HepG2 (cell line): Measurements from ENCODE around the gene PGPEP1. TPM values are rescaled to one million over a fixed set of nuclear protein-coding genes. Genes with fewer than 3 reads are reported as not detected.

Experiments
- ATAC-seq: fragments of 200-7000 bp; cut with Tn5 transposase; 3 replicates; pipeline ENCODE4 v1.9.1; 2020; ENCODE audit warnings: mild to moderate bottlenecking, moderate library complexity
- BruUV-seq: library from RNA; stranded (reverse); fragments of 400-500 nt; replicated peaks from 2 replicates; lab custom pipeline; 2021; lab: Mats Ljungman, UMichigan
- CTCF ChIA-PET: fragments of 300-600 bp; formaldehyde crosslinking; extraction: SDS; loops from one replicate; lab custom pipeline; 2021; ENCODE audit warnings: low total read pairs, inconsistent platforms, low intra/inter-chr PET ratio; lab: Yijun Ruan, JAX
- POLR2A ChIA-PET: fragments of 350-600 bp; sonication (Branson Sonifier 250); formaldehyde crosslinking; loops from one replicate; lab custom pipeline; 2020; ENCODE audit warnings: antibody characterized with exemption, inconsistent platforms; lab: Yijun Ruan, JAX
- DNase-seq: peaks from one replicate; pipeline ENCODE4 v3.0.0-alpha.2; 2015; ENCODE audit warnings: low spot score
- FAIRE-seq: peaks from 3 replicates; lab custom pipeline; 2011; peaks lifted over from hg19 to GRCh38; lab: Jason Lieb, UNC
- H2AFZ ChIP-seq: one replicate; pipeline ENCODE4 v1.6.1; 2011; ENCODE audit warnings: low read length, inconsistent platforms
- H3K27ac ChIP-seq: fragments of 300-600 bp; 3 replicates; pipeline ENCODE4 v1.8.0; 2011; ENCODE audit warnings: mixed run types, mild to moderate bottlenecking, mixed read lengths, low read length, inconsistent platforms; ENCODE audit not compliant: insufficient read depth; ENCODE audit errors: extremely low read length
- H3K27me3 ChIP-seq, 2 experiments: fragments of 200-600 bp in 1 of 2; 2 replicates in 1 of 2; 3 replicates in 1 of 2; pipeline versions ENCODE4 v1.6.0 to v1.8.0; 2011; ENCODE audit warnings: low read length in 2 of 2, mild to moderate bottlenecking in 2 of 2, moderate library complexity in 2 of 2, inconsistent platforms in 1 of 2; ENCODE audit not compliant: insufficient read depth in 2 of 2, control insufficient read depth in 1 of 2
- H3K36me3 ChIP-seq, 2 experiments: fragments of 200-600 bp in 1 of 2; replicated peaks in 1 of 2; 2 replicates in 1 of 2; 3 replicates in 1 of 2; pipeline versions ENCODE4 v1.5.1 to v1.8.0; 2011; ENCODE audit warnings: low read length in 2 of 2, inconsistent platforms in 1 of 2; ENCODE audit not compliant: insufficient read depth in 2 of 2, control insufficient read depth in 1 of 2
- H3K4me1 ChIP-seq: 2 replicates; pipeline ENCODE4 v1.5.1; 2012; ENCODE audit warnings: low read length, inconsistent platforms; ENCODE audit not compliant: insufficient read depth
- H3K4me2 ChIP-seq: 2 replicates; pipeline ENCODE4 v1.6.0; 2011; ENCODE audit warnings: low read depth, low read length, inconsistent platforms
- H3K4me3 ChIP-seq, 3 experiments: fragments of 200-600 bp in 1 of 3; sonication (generic), shearing (Covaris generic) in 1 of 3; replicated peaks in 1 of 3; 2 replicates each; pipeline ENCODE4 v1.5.1; 2011 to 2016; ENCODE audit warnings: low read length in 3 of 3, inconsistent platforms in 2 of 3, low read depth in 2 of 3, mild to moderate bottlenecking in 2 of 3, control low read depth in 1 of 3, mixed read lengths in 1 of 3; ENCODE audit not compliant: insufficient read depth in 1 of 3
- H3K79me2 ChIP-seq: one replicate; pipeline ENCODE4 v1.6.1; 2011; ENCODE audit warnings: low read length, inconsistent platforms; ENCODE audit not compliant: insufficient read depth
- H3K9ac ChIP-seq: 2 replicates; pipeline ENCODE4 v1.6.0; 2011; ENCODE audit warnings: mild to moderate bottlenecking, low read depth, low read length, inconsistent platforms; ENCODE audit not compliant: insufficient read depth
- H3K9me3 ChIP-seq: 2 replicates; pipeline ENCODE4 v1.5.1; 2012; ENCODE audit warnings: mild to moderate bottlenecking, low read length
- H4K20me1 ChIP-seq: 2 replicates; pipeline ENCODE4 v1.6.0; 2011; ENCODE audit warnings: inconsistent platforms, mild to moderate bottlenecking, low read length, moderate library complexity; ENCODE audit not compliant: insufficient read depth
- CEBPB ChIP-seq: IDR thresholded peaks from 2 replicates; pipeline ENCODE4 v1.6.1; 2011; ENCODE audit warnings: low read depth, low read length, improper control_type of control experiment, borderline replicate concordance
- CEBPG ChIP-seq: IDR thresholded peaks from 2 replicates; pipeline ENCODE4 v1.6.1; 2016
- DPF2 ChIP-seq: sonication (generic); formaldehyde crosslinking; IDR thresholded peaks from 2 replicates; pipeline ENCODE4 v1.4.0; 2020; ENCODE audit warnings: mild to moderate bottlenecking, low read depth, missing genetic modification reagents, borderline replicate concordance
- DRAP1 ChIP-seq: IDR thresholded peaks from 2 replicates; pipeline ENCODE4 v1.6.1; 2016; ENCODE audit warnings: missing genetic modification reagents, missing compliant biosample characterization
- FOXO1 ChIP-seq: sonication (generic); formaldehyde crosslinking; IDR thresholded peaks from 2 replicates; pipeline ENCODE4 v1.4.0; 2020; ENCODE audit warnings: missing genetic modification reagents
- HMGXB3 ChIP-seq: sonication (generic); formaldehyde crosslinking; IDR thresholded peaks from 2 replicates; pipeline ENCODE4 v1.4.0; 2020; ENCODE audit warnings: missing genetic modification reagents, borderline replicate concordance
- KLF16 ChIP-seq, 2 experiments: sonication (generic) in 1 of 2; formaldehyde crosslinking in 1 of 2; IDR thresholded peaks; 2 replicates each; pipeline versions ENCODE4 v1.6.1 to v1.8.0; 2016 to 2023; ENCODE audit warnings: missing genetic modification reagents in 2 of 2, missing compliant biosample characterization in 1 of 2
- NRL ChIP-seq: sonication (generic); formaldehyde crosslinking; IDR thresholded peaks from 2 replicates; pipeline ENCODE4 v1.5.0; 2020; ENCODE audit warnings: missing genetic modification reagents, mild to moderate bottlenecking, moderate library complexity, borderline replicate concordance
- RAD21 ChIP-seq: fragments of 450-650 bp; formaldehyde crosslinking; IDR thresholded peaks from 2 replicates; pipeline ENCODE4 v1.5.0; 2020; ENCODE audit warnings: mild to moderate bottlenecking
- SIX4 ChIP-seq: sonication (generic); formaldehyde crosslinking; IDR thresholded peaks from 2 replicates; pipeline ENCODE4 v1.4.0; 2020; ENCODE audit warnings: missing genetic modification reagents
- THAP7 ChIP-seq: sonication (generic); formaldehyde crosslinking; IDR thresholded peaks from 2 replicates; pipeline ENCODE4 v1.8.1; 2023; ENCODE audit warnings: mild to moderate bottlenecking, missing genetic modification reagents
- ZIK1 ChIP-seq: sonication (generic); formaldehyde crosslinking; IDR thresholded peaks from 2 replicates; pipeline ENCODE4 v1.5.0; 2020; ENCODE audit warnings: mild to moderate bottlenecking, low read depth, missing genetic modification reagents, borderline replicate concordance
- ZNF770 ChIP-seq: sonication (generic); formaldehyde crosslinking; IDR thresholded peaks from 2 replicates; pipeline ENCODE4 v1.5.0; 2020; ENCODE audit warnings: mild to moderate bottlenecking, missing genetic modification reagents
- ZNF850 ChIP-seq: sonication (generic); formaldehyde crosslinking; conservative IDR thresholded peaks from 2 replicates; pipeline ENCODE4 v1.9.0; 2021; ENCODE audit warnings: mild to moderate bottlenecking, missing genetic modification reagents
- WGBS: methylation state at CpG from one replicate; pipeline ENCODE4 v1.1.6; 2017; ENCODE audit warnings: low lambda C conversion rate; 5-methylcytosine and 5-hydroxymethylcytosine counted together
- in situ Hi-C: cut with HindIII; loops from 2 replicates; pipeline ENCODE4 v1.10.0; 2017; ENCODE audit warnings: low pct_unique_long_range_greater_than_20kb; ENCODE audit not compliant: extremely low pct_ligation_motif_present
- intact Hi-C: fragments of 100-400 bp; cut with micrococcal nuclease; formaldehyde crosslinking; loops from one replicate; pipeline ENCODE4 v1.10.0; 2022; ENCODE audit not compliant: unreplicated experiment
- polyA plus RNA-seq, 8 experiments: library from polyadenylated mRNA; depleted of rRNA in 3 of 8; stranded (reverse) in 7 of 8; unstranded in 1 of 8; fragments of >200 nt; fragmentation: Illumina TruSeq in 4 of 8; extraction: Trizol in 4 of 8; gene quantifications; 2 replicates each; pipeline versions ENCODE4 v1.2.1 to v1.2.3, GENCODE V29; 2011 to 2016; ENCODE audit warnings: low read depth in 4 of 8, missing spikeins in 1 of 8, mixed read lengths in 1 of 8; ENCODE audit not compliant: insufficient read depth in 1 of 8
- total RNA-seq, 5 experiments: library from RNA; depleted of rRNA; stranded (reverse); fragments of >200 nt; fragmentation: Illumina TruSeq; extraction: Trizol; gene quantifications; 2 replicates each; pipeline ENCODE4 v1.2.3, GENCODE V29; 2016; ENCODE audit warnings: low read depth in 1 of 5

Gene PGPEP1
- total and polyA plus RNA-seq, 2 of the 13 experiments (the other 11 are each of a cell fraction or from before 2014, with no cell fraction given) = 53.1 to 56.6 TPM

GRCh38 chr19:18353378-18354005 is 13.1 kb downstream of the PGPEP1 start:
- no peak overlapping the region for H3K4me3 ChIP-seq
- no peak for FAIRE-seq
- H3K27me3 ChIP-seq = no peaks in the 10 kb centered on the region; a peak in 1 of 5 replicates
- no peak for DNase-seq
- H3K27ac ChIP-seq = no peak overlapping the region
- H3K4me2 ChIP-seq = no peak overlapping the region
- WGBS = 96% methylated on average over 8 of the region's 8 CpGs
- H4K20me1 ChIP-seq = peaks cover 2% of the 10 kb centered on the region; the same call in 1 of the 2 replicates
- peaks cover 20 to 40% of the 10 kb centered on the region in 2 experiments for H3K36me3 ChIP-seq
- POLR2A ChIA-PET = interaction anchor here (1.2 to 1.5 kb wide), 4 partner anchors 10 to 35 kb away, joined by 3 to 5 read pairs (median 4); partner anchors contain the start of gene GDF15
- peaks cover 5% of the 10 kb centered on the region for H3K79me2 ChIP-seq
- in situ Hi-C loops (no loop called here), intact Hi-C loops (no loop called here)
- H2AFZ ChIP-seq = no peak overlapping the region
- H3K9ac ChIP-seq = no peak overlapping the region
- H3K4me1 ChIP-seq = peaks cover 43% of the 10 kb centered on the region
- no peaks in the 10 kb centered on the region for H3K9me3 ChIP-seq
- TF ChIP-seq ZNF850 (no peak), CEBPB (peak; percentile 86), KLF16 (CRISPR knock-in tag; IDR thresholded peaks at IDR 0.05) (no peak), ZIK1 (no peak), SIX4 (no peak), THAP7 (no peak), NRL (CRISPR knock-in tag) (no peak), HMGXB3 (no peak), ZNF770 (peak; percentile 7; the same call in 1 of the 2 replicates), DRAP1 (CRISPR knock-in tag) (no peak), FOXO1 (CRISPR knock-in tag) (no peak), DPF2 (CRISPR knock-in tag) (no peak), RAD21 (CRISPR knock-in tag) (no peak), CEBPG (CRISPR knock-in tag) (0 out of 2 replicates have a peak, but pooled peaks have one; percentile 24)
- ATAC-seq = no peak
- BruUV-seq = no TSS peak
- CTCF ChIA-PET = no interaction called here
